Measurements from ENCODE around the gene TCAP. TPM values are rescaled to one million over a fixed set of nuclear protein-coding genes. Genes with fewer than 3 reads are reported as not detected.

The TCAP gene
- total RNA-seq, 1 donor from 2014 or later, result 1.3 TPM

DNA sequence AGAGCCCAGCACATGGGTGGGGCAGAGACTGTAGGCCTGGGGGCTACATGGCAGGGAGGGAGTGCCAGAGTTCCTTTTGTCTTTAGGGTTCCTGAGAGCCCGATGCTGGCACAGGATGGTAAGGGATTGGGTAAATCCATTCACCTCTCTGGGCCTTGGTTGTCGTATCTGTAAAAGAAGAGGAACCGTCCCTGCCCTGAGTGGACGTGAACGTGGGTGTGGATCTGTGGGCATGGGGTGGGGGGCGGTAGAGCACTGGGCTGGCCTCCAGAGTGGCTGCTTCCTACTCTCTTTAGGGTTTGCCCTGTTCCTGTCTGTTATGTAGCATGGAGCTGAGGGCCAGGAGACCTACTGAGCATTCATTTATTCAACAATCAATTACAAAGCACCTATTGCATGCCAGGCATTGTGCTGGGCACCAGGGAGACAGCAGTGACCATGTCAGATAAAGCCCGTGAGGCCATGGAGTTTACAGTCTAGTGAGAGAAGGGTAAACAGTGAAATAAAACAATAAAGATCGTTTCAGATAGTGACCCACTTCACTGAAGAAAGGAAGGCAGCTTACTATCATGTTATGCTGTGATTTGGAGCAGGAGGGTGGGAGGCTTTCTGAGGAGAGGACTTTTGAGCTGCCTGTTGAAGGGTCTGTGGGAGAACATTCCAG lies 13.1 kb upstream of the TCAP start:
- no peaks in the 10 kb centered on the region for H3K9me3 Mint-ChIP-seq (ENCODE audit: unreplicated experiment)
- peaks cover 7% of the 10 kb centered on the region for H3K36me3 Mint-ChIP-seq (ENCODE audit: unreplicated experiment)
- H3K27ac Mint-ChIP-seq (ENCODE audit: unreplicated experiment), result peak overlapping the region; percentile 74
- H3K27me3 Mint-ChIP-seq (ENCODE audit: unreplicated experiment), result no peaks in the 10 kb centered on the region
- H3K4me1 Mint-ChIP-seq (ENCODE audit: unreplicated experiment), result peaks cover 27% of the 10 kb centered on the region
- H3K4me3 Mint-ChIP-seq (ENCODE audit: unreplicated experiment), result no peak overlapping the region
- TF ChIP-seq, protein P1, sequence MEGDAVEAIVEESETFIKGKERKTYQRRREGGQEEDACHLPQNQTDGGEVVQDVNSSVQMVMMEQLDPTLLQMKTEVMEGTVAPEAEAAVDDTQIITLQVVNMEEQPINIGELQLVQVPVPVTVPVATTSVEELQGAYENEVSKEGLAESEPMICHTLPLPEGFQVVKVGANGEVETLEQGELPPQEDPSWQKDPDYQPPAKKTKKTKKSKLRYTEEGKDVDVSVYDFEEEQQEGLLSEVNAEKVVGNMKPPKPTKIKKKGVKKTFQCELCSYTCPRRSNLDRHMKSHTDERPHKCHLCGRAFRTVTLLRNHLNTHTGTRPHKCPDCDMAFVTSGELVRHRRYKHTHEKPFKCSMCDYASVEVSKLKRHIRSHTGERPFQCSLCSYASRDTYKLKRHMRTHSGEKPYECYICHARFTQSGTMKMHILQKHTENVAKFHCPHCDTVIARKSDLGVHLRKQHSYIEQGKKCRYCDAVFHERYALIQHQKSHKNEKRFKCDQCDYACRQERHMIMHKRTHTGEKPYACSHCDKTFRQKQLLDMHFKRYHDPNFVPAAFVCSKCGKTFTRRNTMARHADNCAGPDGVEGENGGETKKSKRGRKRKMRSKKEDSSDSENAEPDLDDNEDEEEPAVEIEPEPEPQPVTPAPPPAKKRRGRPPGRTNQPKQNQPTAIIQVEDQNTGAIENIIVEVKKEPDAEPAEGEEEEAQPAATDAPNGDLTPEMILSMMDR (IDR thresholded peaks at IDR 0.05), result no peak
- DNase-seq (ENCODE audit: extremely low spot score, unreplicated experiment), result no peak

DNA sequence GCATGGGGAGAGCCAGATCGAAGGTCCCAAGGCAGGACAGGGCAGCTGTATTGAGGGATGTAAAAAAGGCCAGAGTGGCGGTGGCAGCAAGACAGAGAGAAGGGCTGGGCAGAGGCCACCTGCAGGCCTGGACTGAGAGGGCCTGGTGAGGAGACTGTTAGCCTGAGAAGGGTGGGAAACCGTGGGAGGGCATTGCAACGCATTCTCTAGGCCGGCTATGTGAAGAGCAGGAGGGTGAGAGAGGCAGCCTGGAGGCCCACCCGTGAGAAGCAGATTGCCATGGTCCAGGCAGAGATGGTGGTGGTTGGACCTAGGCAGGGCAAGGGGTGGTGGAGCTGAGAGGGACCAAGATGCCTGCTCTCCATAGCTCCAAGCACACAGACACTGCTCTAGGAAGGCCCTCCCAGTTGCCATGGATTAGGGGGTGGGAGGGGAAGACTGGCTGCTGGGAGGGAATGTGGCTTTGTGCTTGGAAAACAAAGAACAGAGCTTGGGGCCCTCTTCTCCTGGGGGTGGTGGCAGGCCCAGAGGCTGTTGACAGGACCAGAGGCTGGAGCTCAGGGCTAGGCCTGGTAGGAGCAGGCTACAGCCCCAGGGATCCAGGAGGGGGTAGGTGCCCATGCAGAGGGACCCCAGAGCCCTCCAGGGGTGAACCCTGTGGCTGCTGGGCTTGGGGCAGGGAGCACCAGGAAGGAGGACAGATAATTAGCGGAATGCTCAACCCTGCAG lies 12.4 kb upstream of the TCAP start:
- TF ChIP-seq, protein P1 (IDR thresholded peaks at IDR 0.05), result no peak
- Mint-ChIP-seq H3K36me3 (ENCODE audit: unreplicated experiment) (peaks cover 7% of the 10 kb centered on the region), H3K27ac (ENCODE audit: unreplicated experiment) (peak overlapping the region; percentile 74), H3K4me1 (ENCODE audit: unreplicated experiment) (peaks cover 25% of the 10 kb centered on the region), H3K27me3 (ENCODE audit: unreplicated experiment) (no peaks in the 10 kb centered on the region), H3K4me3 (ENCODE audit: unreplicated experiment) (no peak overlapping the region), H3K9me3 (ENCODE audit: unreplicated experiment) (no peaks in the 10 kb centered on the region)
- DNase-seq (ENCODE audit: extremely low spot score, unreplicated experiment), result no peak

DNA sequence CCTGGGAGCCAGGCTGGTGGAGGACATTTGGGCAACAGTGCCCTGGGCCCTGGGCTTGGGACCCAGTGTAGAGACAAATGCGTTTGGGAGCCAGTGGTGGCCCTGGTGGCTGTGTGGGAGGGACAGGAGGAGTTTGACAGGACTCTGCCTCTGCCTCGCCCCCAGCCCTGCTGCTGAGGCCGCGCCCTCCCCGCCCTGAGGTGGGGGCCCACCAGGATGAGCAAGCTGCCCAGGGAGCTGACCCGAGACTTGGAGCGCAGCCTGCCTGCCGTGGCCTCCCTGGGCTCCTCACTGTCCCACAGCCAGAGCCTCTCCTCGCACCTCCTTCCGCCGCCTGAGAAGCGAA lies 11.9 kb upstream of the TCAP start:
- H3K27me3 Mint-ChIP-seq (ENCODE audit: unreplicated experiment), result no peaks in the 10 kb centered on the region
- DNase-seq (ENCODE audit: extremely low spot score, unreplicated experiment), result no peak
- H3K4me1 Mint-ChIP-seq (ENCODE audit: unreplicated experiment), result peaks cover 25% of the 10 kb centered on the region
- no peak overlapping the region for H3K4me3 Mint-ChIP-seq (ENCODE audit: unreplicated experiment)
- peaks cover 7% of the 10 kb centered on the region for H3K36me3 Mint-ChIP-seq (ENCODE audit: unreplicated experiment)
- TF ChIP-seq, protein P1 (IDR thresholded peaks at IDR 0.05), result no peak
- H3K27ac Mint-ChIP-seq (ENCODE audit: unreplicated experiment), result no peak overlapping the region
- no peaks in the 10 kb centered on the region for H3K9me3 Mint-ChIP-seq (ENCODE audit: unreplicated experiment)

DNA sequence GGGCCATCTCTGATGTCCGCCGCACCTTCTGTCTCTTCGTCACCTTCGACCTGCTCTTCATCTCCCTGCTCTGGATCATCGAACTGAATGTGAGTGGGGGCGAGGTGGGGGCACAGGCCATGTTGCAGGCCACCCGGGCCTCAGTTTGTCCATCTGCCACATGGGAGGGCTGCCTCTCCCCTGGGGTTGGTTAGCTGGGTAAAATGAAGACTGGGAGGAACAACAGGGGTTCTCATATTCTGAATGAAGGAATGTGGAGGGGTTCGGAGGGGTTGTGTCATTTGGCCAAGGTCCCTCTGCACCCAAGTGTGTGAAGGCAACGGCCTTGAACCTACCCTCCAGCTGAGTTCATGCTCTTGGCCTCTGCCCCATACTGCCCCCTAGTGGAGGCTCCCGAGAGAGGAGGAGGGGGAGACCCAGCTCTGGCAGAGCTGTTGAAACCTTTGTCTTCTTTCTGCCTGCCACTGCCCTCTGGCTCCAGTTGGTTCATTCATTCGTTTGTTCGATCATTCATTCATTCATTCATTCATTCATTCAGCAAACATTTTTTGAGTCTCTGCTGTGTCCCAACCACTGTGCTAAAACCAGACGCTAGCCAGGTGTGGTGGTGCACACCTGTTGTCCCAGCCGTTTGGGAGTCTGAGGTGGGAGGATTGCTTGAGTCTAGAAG lies 11.4 kb upstream of the TCAP start:
- no peaks in the 10 kb centered on the region for H3K27me3 Mint-ChIP-seq (ENCODE audit: unreplicated experiment)
- H3K27ac Mint-ChIP-seq (ENCODE audit: unreplicated experiment), result no peak overlapping the region
- no peak overlapping the region for H3K4me3 Mint-ChIP-seq (ENCODE audit: unreplicated experiment)
- no peaks in the 10 kb centered on the region for H3K9me3 Mint-ChIP-seq (ENCODE audit: unreplicated experiment)
- peaks cover 23% of the 10 kb centered on the region for H3K4me1 Mint-ChIP-seq (ENCODE audit: unreplicated experiment)
- peaks cover 7% of the 10 kb centered on the region for H3K36me3 Mint-ChIP-seq (ENCODE audit: unreplicated experiment)
- DNase-seq (ENCODE audit: extremely low spot score, unreplicated experiment), result peak; percentile 89
- TF ChIP-seq, protein P1 (IDR thresholded peaks at IDR 0.05), result peak; percentile 77

DNA sequence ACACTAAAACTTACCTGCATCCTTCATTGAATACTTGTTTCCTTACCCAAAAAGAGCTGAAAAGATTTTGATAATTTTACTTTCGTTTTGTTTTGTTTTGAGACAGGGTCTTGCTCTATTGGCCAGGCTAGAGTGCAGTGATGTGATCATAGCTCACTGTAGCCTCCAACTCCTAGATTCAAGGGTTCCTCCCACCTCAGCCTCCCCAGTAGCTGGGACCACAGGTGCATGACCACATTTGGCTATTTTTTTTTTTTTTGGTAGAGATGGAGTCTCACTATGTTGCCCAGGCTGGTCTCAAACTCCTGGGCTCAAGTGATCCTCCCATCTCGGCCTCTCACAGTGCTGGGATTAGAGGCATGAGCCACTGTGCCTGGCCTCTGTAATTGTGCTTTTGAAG lies 10.0 kb upstream of the TCAP start:
- no peak for DNase-seq (ENCODE audit: extremely low spot score, unreplicated experiment)
- H3K4me1 Mint-ChIP-seq (ENCODE audit: unreplicated experiment), result peaks cover 20% of the 10 kb centered on the region

More for the DNA sequence above, 10.0 kb upstream of the TCAP start:
- H3K27ac Mint-ChIP-seq (ENCODE audit: unreplicated experiment), result no peak overlapping the region
- H3K9me3 Mint-ChIP-seq (ENCODE audit: unreplicated experiment), result no peaks in the 10 kb centered on the region
- no peak overlapping the region for H3K4me3 Mint-ChIP-seq (ENCODE audit: unreplicated experiment)
- H3K36me3 Mint-ChIP-seq (ENCODE audit: unreplicated experiment), result peaks cover 6% of the 10 kb centered on the region
- no peaks in the 10 kb centered on the region for H3K27me3 Mint-ChIP-seq (ENCODE audit: unreplicated experiment)
- TF ChIP-seq, protein P1 (IDR thresholded peaks at IDR 0.05), result no peak

Measured in osteocyte (in vitro differentiated cells).